GM12878 (cell line): ENCODE results near the gene NACC1. TPM values are rescaled to one million over a fixed set of nuclear protein-coding genes. Genes with fewer than 3 reads are reported as not detected.

ENCODE experiments used
- ATAC-seq: fragments of 200-7000 bp; cut with Tn5 transposase; 3 replicates; pipeline ENCODE4 v1.9.1; 2020; ENCODE audit warnings: mild to moderate bottlenecking, moderate library complexity
- BruUV-seq: library from RNA; stranded (reverse); fragments of 400-500 nt; replicated peaks from 2 replicates; lab custom pipeline; 2021; lab: Mats Ljungman, UMichigan
- CTCF ChIA-PET: fragments of 300-600 bp; sonication (Branson Sonifier 250); formaldehyde crosslinking; extraction: SDS; loops from one replicate; lab custom pipeline; 2021; ENCODE audit warnings: inconsistent platforms; lab: Yijun Ruan, JAX
- POLR2A ChIA-PET: fragments of 350-600 bp; formaldehyde crosslinking; extraction: SDS; loops from one replicate; lab custom pipeline; 2021; ENCODE audit warnings: inconsistent platforms; lab: Charles Lee
- RAD21 ChIA-PET: fragments of 300-600 bp; sonication (Branson Sonifier 250); formaldehyde crosslinking; loops from one replicate; lab custom pipeline; 2023; ENCODE audit warnings: antibody characterized with exemption; ENCODE audit not compliant: unreplicated experiment; lab: Charles Lee
- SMC1A ChIA-PET: fragments of 300-600 bp; sonication (Branson Sonifier 250); formaldehyde crosslinking; loops from one replicate; lab custom pipeline; 2023; ENCODE audit not compliant: unreplicated experiment, uncharacterized antibody; lab: Charles Lee
- DNase-seq: peaks from one replicate; pipeline ENCODE4 v3.0.0-alpha.2; 2011; ENCODE audit warnings: low read depth, low spot score
- FAIRE-seq: peaks from 3 replicates; lab custom pipeline; 2011; peaks lifted over from hg19 to GRCh38; lab: Jason Lieb, UNC
- H2AFZ ChIP-seq: 2 replicates; pipeline ENCODE4 v1.6.0; 2011; ENCODE audit warnings: low read depth, low read length, control low read depth; ENCODE audit not compliant: control insufficient read depth
- H3K27ac ChIP-seq: 2 replicates; pipeline ENCODE4 v1.5.1; 2011; ENCODE audit warnings: control low read depth; ENCODE audit not compliant: control insufficient read depth, insufficient read depth
- H3K27me3 ChIP-seq, 2 experiments: replicated peaks in 1 of 2; 2 replicates each; pipeline versions ENCODE4 v1.6.0 to v1.6.1; 2011; ENCODE audit warnings: low read length in 1 of 2; ENCODE audit not compliant: control insufficient read depth in 2 of 2, insufficient read depth in 2 of 2
- H3K36me3 ChIP-seq, 2 experiments: 2 replicates each; pipeline ENCODE4 v1.5.1; 2011; ENCODE audit warnings: low read length in 1 of 2; ENCODE audit not compliant: control insufficient read depth in 2 of 2, insufficient read depth in 2 of 2
- H3K4me1 ChIP-seq: 2 replicates; pipeline ENCODE4 v1.6.1; 2011; ENCODE audit warnings: mild to moderate bottlenecking, low read length, moderate library complexity, mixed read lengths; ENCODE audit not compliant: control insufficient read depth, insufficient read depth
- H3K4me2 ChIP-seq: 2 replicates; pipeline ENCODE4 v1.6.0; 2011; ENCODE audit warnings: control low read depth; ENCODE audit not compliant: control insufficient read depth, insufficient read depth
- H3K4me3 ChIP-seq: fragments of 200-600 bp; sonication (generic); 2 replicates; pipeline ENCODE4 v1.5.1; 2016
- H3K79me2 ChIP-seq: 2 replicates; pipeline ENCODE4 v1.6.0; 2011; ENCODE audit warnings: low read length; ENCODE audit not compliant: control insufficient read depth, insufficient read depth
- H3K9ac ChIP-seq: 2 replicates; pipeline ENCODE4 v1.8.0; 2011; ENCODE audit warnings: low read length, control low read depth, mixed read lengths; ENCODE audit not compliant: control insufficient read depth, insufficient read depth
- H3K9me3 ChIP-seq: replicated peaks from 3 replicates; pipeline ENCODE4 v1.5.1; 2011; ENCODE audit warnings: mild to moderate bottlenecking, low read length; ENCODE audit not compliant: control insufficient read depth, insufficient read depth
- H4K20me1 ChIP-seq: 2 replicates; pipeline ENCODE4 v1.6.0; 2011; ENCODE audit not compliant: control insufficient read depth, insufficient read depth
- DPF2 ChIP-seq: fragments of 450-650 bp; IDR thresholded peaks from 2 replicates; pipeline ENCODE4 v1.6.1; 2017; ENCODE audit warnings: mild to moderate bottlenecking
- GABPA ChIP-seq: IDR thresholded peaks from 2 replicates; pipeline ENCODE4 v1.6.1; 2014; ENCODE audit warnings: antibody characterized with exemption, low read depth, mild to moderate bottlenecking, inconsistent platforms
- HDGF ChIP-seq: fragments of 450-650 bp; IDR thresholded peaks from 2 replicates; pipeline ENCODE4 v1.6.1; 2016; ENCODE audit warnings: antibody characterized with exemption
- LARP7 ChIP-seq: fragments of 450-650 bp; IDR thresholded peaks from 2 replicates; pipeline ENCODE4 v1.6.1; 2017; ENCODE audit warnings: mild to moderate bottlenecking
- NFXL1 ChIP-seq: fragments of 450-650 bp; IDR thresholded peaks from 2 replicates; pipeline ENCODE4 v1.6.1; 2017; ENCODE audit warnings: antibody characterized with exemption, mild to moderate bottlenecking, borderline replicate concordance
- RBBP5 ChIP-seq: fragments of 200-600 bp; sonication (generic); conservative IDR thresholded peaks from 2 replicates; pipeline ENCODE4 v1.6.1; 2016
- STAT1 ChIP-seq: fragments of 450-650 bp; conservative IDR thresholded peaks from 2 replicates; pipeline ENCODE4 v1.6.1; 2014; ENCODE audit warnings: antibody characterized with exemption, mild to moderate bottlenecking
- TAF1 ChIP-seq: IDR thresholded peaks from 2 replicates; pipeline ENCODE4 v1.6.1; 2011; ENCODE audit warnings: mild to moderate bottlenecking, low read depth, low read length, borderline replicate concordance
- TBL1XR1 ChIP-seq: IDR thresholded peaks from 2 replicates; pipeline ENCODE4 v1.6.1; 2012; ENCODE audit warnings: low read depth, low read length, improper control_type of control experiment
- TCF12 ChIP-seq: IDR thresholded peaks from 2 replicates; pipeline ENCODE4 v1.6.1; 2011; ENCODE audit warnings: low read depth, mild to moderate bottlenecking, low read length
- WRNIP1 ChIP-seq: IDR thresholded peaks from 2 replicates; pipeline ENCODE4 v1.6.1; 2011; ENCODE audit warnings: low read depth, low read length, improper control_type of control experiment, borderline replicate concordance
- ZNF274 ChIP-seq: IDR thresholded peaks from one replicate; pipeline ENCODE4 v1.8.0; 2011; ENCODE audit not compliant: insufficient read length, insufficient read depth
- WGBS: methylation state at CpG from one replicate; pipeline ENCODE4 v1.1.6; 2016; ENCODE audit warnings: low lambda C conversion rate; ENCODE audit not compliant: insufficient replicate concordance, insufficient coverage; ENCODE audit errors: missing lambda C conversion rate; 5-methylcytosine and 5-hydroxymethylcytosine counted together
- in situ Hi-C: fragments of 300-500 bp; cut with MboI; formaldehyde crosslinking; loops from 9 replicates; pipeline ENCODE4 v1.14.3; 2018; ENCODE audit warnings: mixed read lengths
- intact Hi-C: fragments of 100-400 bp; cut with micrococcal nuclease; formaldehyde crosslinking; loops from one replicate; pipeline ENCODE4 v1.14.2; 2022; ENCODE audit not compliant: unreplicated experiment
- polyA plus RNA-seq, 11 experiments: library from polyadenylated mRNA; depleted of rRNA in 4 of 11; unstranded in 6 of 11; stranded (reverse) in 5 of 11; fragments of >200 nt; fragmentation: Nextera tagmentation in 4 of 11; fragmentation: Illumina TruSeq in 1 of 11; extraction: Ambion mirVana in 4 of 11; extraction: Trizol in 1 of 11; gene quantifications; 1 replicate in 1 of 11; 2 replicates in 10 of 11; pipeline versions ENCODE4 v1.2.1 to v1.2.3, GENCODE V29; 2011 to 2016; ENCODE audit warnings: inconsistent platforms in 2 of 11, missing spikeins in 2 of 11, low read depth in 1 of 11
- total RNA-seq, 4 experiments: library from RNA; depleted of rRNA in 3 of 4; stranded (reverse); fragments of >200 nt in 3 of 4; fragmentation: Illumina TruSeq in 1 of 4; extraction: Trizol in 1 of 4; gene quantifications; 2 replicates each; pipeline versions ENCODE4 v1.2.1 to v1.2.3, GENCODE V29; 2013 to 2021

NACC1 gene
- total and polyA plus RNA-seq, 10 of the 15 experiments (the other 5 are each of a cell fraction or from before 2014, with no cell fraction given): 0.18 to 120 (median 19.2) TPM

DNA sequence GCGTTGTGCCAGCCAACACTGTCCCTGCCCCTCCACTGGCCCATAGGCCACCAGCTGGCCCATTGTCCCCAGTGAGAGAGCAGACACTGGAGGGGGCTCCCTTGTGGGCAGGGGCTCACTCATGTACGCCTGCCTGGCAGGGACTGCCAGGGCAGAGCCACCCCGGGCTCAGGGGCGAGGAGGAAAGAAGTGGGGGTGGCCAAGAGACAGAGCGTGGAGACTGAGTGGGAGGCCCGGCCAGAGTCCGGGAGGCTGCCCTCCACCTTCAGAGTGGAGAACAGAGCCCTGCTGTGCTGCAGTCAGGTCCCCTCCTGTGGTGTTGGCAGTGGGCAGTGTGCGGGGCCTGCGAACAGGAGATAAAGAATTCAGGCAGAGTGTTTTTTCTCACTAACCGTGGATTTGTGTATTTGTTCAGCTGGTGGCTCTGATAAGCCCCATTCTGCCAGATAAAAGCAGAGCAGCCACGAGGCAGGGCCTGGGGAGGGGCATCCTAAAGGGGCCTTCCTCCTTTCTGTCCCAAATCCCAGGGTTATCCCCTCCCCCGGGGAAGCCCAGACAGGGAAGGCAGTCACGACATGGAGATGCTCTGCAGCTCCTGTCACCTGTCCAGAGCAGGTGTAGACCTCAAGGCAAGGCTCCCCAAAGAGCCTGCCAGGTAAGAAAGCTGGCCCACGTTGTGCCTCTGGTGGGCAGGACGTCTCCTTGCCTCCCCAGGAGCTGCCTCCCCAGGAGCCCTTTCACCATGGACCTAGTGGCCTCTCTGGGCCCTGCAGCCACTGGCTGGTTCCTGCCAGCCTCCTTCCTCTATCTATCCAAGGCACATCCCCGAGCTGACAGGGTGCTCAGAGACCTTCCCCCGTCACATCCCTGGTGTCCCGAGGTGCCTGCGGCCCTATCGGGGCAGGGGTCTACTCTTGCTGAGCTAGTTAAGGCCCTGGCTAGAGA, 48.4 kb upstream of the NACC1 start:
- in situ Hi-C loops (no loop called here), intact Hi-C loops (no loop called here)
- Histone ChIP-seq H3K79me2 (no peaks in the 10 kb centered on the region), H3K4me1 (no peaks in the 10 kb centered on the region), H3K9ac (no peak overlapping the region), H2AFZ (no peak overlapping the region), H3K4me3 (no peak overlapping the region), H3K36me3 (no peaks in the 10 kb centered on the region), H3K9me3 (no peaks in the 10 kb centered on the region), H3K27me3 (no peaks in the 10 kb centered on the region; a peak in 3 of 4 replicates), H4K20me1 (no peaks in the 10 kb centered on the region), H3K27ac (no peak overlapping the region), H3K4me2 (no peak overlapping the region)
- ATAC-seq (no peak; the same call in 2 of the 3 replicates), FAIRE-seq (no peak), DNase-seq (no peak)
- CTCF ChIA-PET: interaction anchor here (0.6 to 2.2 kb wide), 6 partner anchors 8 to 174 kb away, joined by 3 to 14 read pairs (median 4); no protein-coding TSS in a partner anchor
- POLR2A ChIA-PET: no interaction called here
- RAD21 ChIA-PET: interaction anchor here (0.8 to 1.4 kb wide), 2 partner anchors 8 to 92 kb away, joined by 3 to 4 read pairs; no protein-coding TSS in a partner anchor
- SMC1A ChIA-PET: no interaction called here
- 26% methylated on average over 20 of the region's 20 CpGs for WGBS
- no peak for TF ChIP-seq DPF2
- no peak for TF ChIP-seq RBBP5
- no peak for TF ChIP-seq TCF12
- TF ChIP-seq WRNIP1: no peak
- no peak for TF ChIP-seq TBL1XR1
- no peak for TF ChIP-seq NFXL1
- TF ChIP-seq GABPA: no peak
- TF ChIP-seq LARP7: no peak
- no peak for TF ChIP-seq TAF1
- no peak for TF ChIP-seq HDGF
- no peak for TF ChIP-seq STAT1
- TF ChIP-seq ZNF274: no peak
- no TSS peak for BruUV-seq
